HepG2 (cell line): ENCODE data around the gene GHRL. TPM values are rescaled to one million over a fixed set of nuclear protein-coding genes. Genes with fewer than 3 reads are reported as not detected.

Source experiments
- GPN1 ChIP-seq: sonication (generic); formaldehyde crosslinking; IDR thresholded peaks from 2 replicates; pipeline ENCODE4 v1.5.1; 2020; ENCODE audit warnings: missing genetic modification reagents, borderline replicate concordance
- MAFF ChIP-seq: IDR thresholded peaks from 2 replicates; pipeline ENCODE4 v1.6.1; 2011; ENCODE audit warnings: low read depth, low read length, improper control_type of control experiment
- MTF1 ChIP-seq: sonication (generic); formaldehyde crosslinking; IDR thresholded peaks from 2 replicates; pipeline ENCODE4 v1.5.0; 2020; ENCODE audit warnings: missing genetic modification reagents
- NR2F1 ChIP-seq, 2 experiments: fragments of 450-650 bp in 1 of 2; formaldehyde crosslinking in 1 of 2; IDR thresholded peaks; 2 replicates each; pipeline versions ENCODE4 v1.5.0 to v1.6.1; 2016 to 2020; ENCODE audit warnings: mild to moderate bottlenecking in 1 of 2, missing compliant biosample characterization in 1 of 2, missing genetic modification reagents in 1 of 2, moderate library complexity in 1 of 2
- RNF2 ChIP-seq: fragments of 450-650 bp; conservative IDR thresholded peaks from 2 replicates; pipeline ENCODE4 v1.6.1; 2016; ENCODE audit warnings: low read depth
- ZBTB42 ChIP-seq: sonication (generic); formaldehyde crosslinking; IDR thresholded peaks from 2 replicates; pipeline ENCODE4 v1.5.0; 2020; ENCODE audit warnings: mild to moderate bottlenecking, missing genetic modification reagents
- ZNF124 ChIP-seq: sonication (generic); formaldehyde crosslinking; IDR thresholded peaks from 2 replicates; pipeline ENCODE4 v1.4.0; 2020; ENCODE audit warnings: missing genetic modification reagents
- ZNF225 ChIP-seq: sonication (generic); formaldehyde crosslinking; IDR thresholded peaks from 2 replicates; pipeline ENCODE4 v1.4.0; 2020; ENCODE audit warnings: mild to moderate bottlenecking, missing genetic modification reagents
- ZNF251 ChIP-seq: sonication (generic); formaldehyde crosslinking; IDR thresholded peaks from 2 replicates; pipeline ENCODE4 v1.9.0; 2021; ENCODE audit warnings: mild to moderate bottlenecking, missing genetic modification reagents
- ZNF614 ChIP-seq: IDR thresholded peaks from 2 replicates; pipeline ENCODE4 v1.6.1; 2018; ENCODE audit warnings: missing biosample characterization, missing genetic modification reagents, inconsistent platforms, borderline replicate concordance
- ZNF746 ChIP-seq: sonication (generic); formaldehyde crosslinking; IDR thresholded peaks from 2 replicates; pipeline ENCODE4 v1.8.0; 2022; ENCODE audit warnings: mild to moderate bottlenecking, missing genetic modification reagents
- polyA plus RNA-seq, 8 experiments: library from polyadenylated mRNA; depleted of rRNA in 3 of 8; stranded (reverse) in 7 of 8; unstranded in 1 of 8; fragments of >200 nt; fragmentation: Illumina TruSeq in 4 of 8; extraction: Trizol in 4 of 8; gene quantifications; 2 replicates each; pipeline versions ENCODE4 v1.2.1 to v1.2.3, GENCODE V29; 2011 to 2016; ENCODE audit warnings: low read depth in 4 of 8, missing spikeins in 1 of 8, mixed read lengths in 1 of 8; ENCODE audit not compliant: insufficient read depth in 1 of 8
- total RNA-seq, 5 experiments: library from RNA; depleted of rRNA; stranded (reverse); fragments of >200 nt; fragmentation: Illumina TruSeq; extraction: Trizol; gene quantifications; 2 replicates each; pipeline ENCODE4 v1.2.3, GENCODE V29; 2016; ENCODE audit warnings: low read depth in 1 of 5
- TF ChIP-seq, protein P1 (sequence below): sonication (generic); formaldehyde crosslinking; conservative IDR thresholded peaks from 2 replicates; pipeline ENCODE4 v1.4.0; 2020; ENCODE audit warnings: mild to moderate bottlenecking, missing genetic modification reagents, moderate library complexity
- TF ChIP-seq, protein P2 (sequence below): sonication (generic); IDR thresholded peaks from 2 replicates; pipeline ENCODE4 v1.6.1; 2016; ENCODE audit warnings: low read depth, borderline replicate concordance
- TF ChIP-seq, protein P3 (sequence below): sonication (generic); formaldehyde crosslinking; IDR thresholded peaks from 2 replicates; pipeline ENCODE4 v1.4.0; 2020; ENCODE audit warnings: missing genetic modification reagents
- TF ChIP-seq, protein P4 (sequence below): IDR thresholded peaks from 2 replicates; pipeline ENCODE4 v1.6.1; 2012; ENCODE audit warnings: inconsistent platforms
- TF ChIP-seq, protein P5 (sequence below): sonication (generic); formaldehyde crosslinking; conservative IDR thresholded peaks from 2 replicates; pipeline ENCODE4 v1.4.0; 2020; ENCODE audit warnings: missing genetic modification reagents
- TF ChIP-seq, protein P6 (sequence below): sonication (generic); formaldehyde crosslinking; conservative IDR thresholded peaks from 2 replicates; pipeline ENCODE4 v1.5.0; 2020; ENCODE audit warnings: missing genetic modification reagents

GHRL gene
- total and polyA plus RNA-seq, 2 of the 13 experiments (the other 11 are each of a cell fraction or from before 2014, with no cell fraction given) = 0.09 TPM; not detected in 1

DNA sequence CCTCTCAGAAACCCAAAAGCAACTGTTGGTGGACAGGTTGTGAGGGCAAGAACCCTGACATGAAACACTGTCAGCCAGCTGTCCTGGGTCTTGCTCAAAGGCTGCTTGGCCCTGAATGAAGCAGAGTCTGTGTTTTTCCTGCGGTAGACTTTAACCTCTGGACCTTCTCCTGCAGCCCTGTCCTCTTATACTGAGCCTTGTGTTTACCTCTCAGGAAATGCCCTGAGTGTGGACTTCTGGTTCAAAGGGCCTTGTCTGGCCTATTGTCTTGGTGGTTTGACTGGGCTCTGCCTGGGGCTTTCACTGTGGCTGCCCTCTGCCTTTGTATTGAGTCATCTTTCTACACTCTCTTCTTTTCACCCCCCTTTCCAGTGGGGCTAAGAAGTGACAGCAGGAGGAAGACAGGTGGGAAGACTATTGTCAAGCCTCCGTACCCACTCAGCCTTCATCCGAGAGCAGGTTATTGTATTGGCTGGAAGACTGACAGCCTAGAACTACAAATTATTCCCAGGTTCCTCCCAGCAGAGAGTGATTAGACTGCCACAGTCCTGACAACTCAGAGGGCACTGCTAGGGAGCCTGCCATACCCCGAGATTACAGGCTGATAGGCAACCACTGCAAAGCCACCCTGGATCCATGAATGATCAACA lies 24.7 kb upstream of the GHRL start (continued):
- TF ChIP-seq NR2F1 (CRISPR knock-in tag; IDR thresholded peaks at IDR 0.05) = peak; percentile 41 to 55; a peak in 3 of 4 replicates
- TF ChIP-seq MTF1 (CRISPR knock-in tag) = no peak
- TF ChIP-seq ZNF746 (CRISPR knock-in tag) = no peak
- TF ChIP-seq, protein P1, sequence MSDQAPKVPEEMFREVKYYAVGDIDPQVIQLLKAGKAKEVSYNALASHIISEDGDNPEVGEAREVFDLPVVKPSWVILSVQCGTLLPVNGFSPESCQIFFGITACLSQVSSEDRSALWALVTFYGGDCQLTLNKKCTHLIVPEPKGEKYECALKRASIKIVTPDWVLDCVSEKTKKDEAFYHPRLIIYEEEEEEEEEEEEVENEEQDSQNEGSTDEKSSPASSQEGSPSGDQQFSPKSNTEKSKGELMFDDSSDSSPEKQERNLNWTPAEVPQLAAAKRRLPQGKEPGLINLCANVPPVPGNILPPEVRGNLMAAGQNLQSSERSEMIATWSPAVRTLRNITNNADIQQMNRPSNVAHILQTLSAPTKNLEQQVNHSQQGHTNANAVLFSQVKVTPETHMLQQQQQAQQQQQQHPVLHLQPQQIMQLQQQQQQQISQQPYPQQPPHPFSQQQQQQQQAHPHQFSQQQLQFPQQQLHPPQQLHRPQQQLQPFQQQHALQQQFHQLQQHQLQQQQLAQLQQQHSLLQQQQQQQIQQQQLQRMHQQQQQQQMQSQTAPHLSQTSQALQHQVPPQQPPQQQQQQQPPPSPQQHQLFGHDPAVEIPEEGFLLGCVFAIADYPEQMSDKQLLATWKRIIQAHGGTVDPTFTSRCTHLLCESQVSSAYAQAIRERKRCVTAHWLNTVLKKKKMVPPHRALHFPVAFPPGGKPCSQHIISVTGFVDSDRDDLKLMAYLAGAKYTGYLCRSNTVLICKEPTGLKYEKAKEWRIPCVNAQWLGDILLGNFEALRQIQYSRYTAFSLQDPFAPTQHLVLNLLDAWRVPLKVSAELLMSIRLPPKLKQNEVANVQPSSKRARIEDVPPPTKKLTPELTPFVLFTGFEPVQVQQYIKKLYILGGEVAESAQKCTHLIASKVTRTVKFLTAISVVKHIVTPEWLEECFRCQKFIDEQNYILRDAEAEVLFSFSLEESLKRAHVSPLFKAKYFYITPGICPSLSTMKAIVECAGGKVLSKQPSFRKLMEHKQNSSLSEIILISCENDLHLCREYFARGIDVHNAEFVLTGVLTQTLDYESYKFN (CRISPR knock-in tag) = peak; percentile 96
- TF ChIP-seq ZBTB42 (CRISPR knock-in tag) = no peak
- TF ChIP-seq, protein P2, sequence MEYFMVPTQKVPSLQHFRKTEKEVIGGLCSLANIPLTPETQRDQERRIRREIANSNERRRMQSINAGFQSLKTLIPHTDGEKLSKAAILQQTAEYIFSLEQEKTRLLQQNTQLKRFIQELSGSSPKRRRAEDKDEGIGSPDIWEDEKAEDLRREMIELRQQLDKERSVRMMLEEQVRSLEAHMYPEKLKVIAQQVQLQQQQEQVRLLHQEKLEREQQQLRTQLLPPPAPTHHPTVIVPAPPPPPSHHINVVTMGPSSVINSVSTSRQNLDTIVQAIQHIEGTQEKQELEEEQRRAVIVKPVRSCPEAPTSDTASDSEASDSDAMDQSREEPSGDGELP = peak; percentile 86; the same call in 1 of the 2 replicates
- TF ChIP-seq ZNF614 (CRISPR knock-in tag) = peak; percentile 83; the same call in 1 of the 2 replicates
- TF ChIP-seq, protein P3, sequence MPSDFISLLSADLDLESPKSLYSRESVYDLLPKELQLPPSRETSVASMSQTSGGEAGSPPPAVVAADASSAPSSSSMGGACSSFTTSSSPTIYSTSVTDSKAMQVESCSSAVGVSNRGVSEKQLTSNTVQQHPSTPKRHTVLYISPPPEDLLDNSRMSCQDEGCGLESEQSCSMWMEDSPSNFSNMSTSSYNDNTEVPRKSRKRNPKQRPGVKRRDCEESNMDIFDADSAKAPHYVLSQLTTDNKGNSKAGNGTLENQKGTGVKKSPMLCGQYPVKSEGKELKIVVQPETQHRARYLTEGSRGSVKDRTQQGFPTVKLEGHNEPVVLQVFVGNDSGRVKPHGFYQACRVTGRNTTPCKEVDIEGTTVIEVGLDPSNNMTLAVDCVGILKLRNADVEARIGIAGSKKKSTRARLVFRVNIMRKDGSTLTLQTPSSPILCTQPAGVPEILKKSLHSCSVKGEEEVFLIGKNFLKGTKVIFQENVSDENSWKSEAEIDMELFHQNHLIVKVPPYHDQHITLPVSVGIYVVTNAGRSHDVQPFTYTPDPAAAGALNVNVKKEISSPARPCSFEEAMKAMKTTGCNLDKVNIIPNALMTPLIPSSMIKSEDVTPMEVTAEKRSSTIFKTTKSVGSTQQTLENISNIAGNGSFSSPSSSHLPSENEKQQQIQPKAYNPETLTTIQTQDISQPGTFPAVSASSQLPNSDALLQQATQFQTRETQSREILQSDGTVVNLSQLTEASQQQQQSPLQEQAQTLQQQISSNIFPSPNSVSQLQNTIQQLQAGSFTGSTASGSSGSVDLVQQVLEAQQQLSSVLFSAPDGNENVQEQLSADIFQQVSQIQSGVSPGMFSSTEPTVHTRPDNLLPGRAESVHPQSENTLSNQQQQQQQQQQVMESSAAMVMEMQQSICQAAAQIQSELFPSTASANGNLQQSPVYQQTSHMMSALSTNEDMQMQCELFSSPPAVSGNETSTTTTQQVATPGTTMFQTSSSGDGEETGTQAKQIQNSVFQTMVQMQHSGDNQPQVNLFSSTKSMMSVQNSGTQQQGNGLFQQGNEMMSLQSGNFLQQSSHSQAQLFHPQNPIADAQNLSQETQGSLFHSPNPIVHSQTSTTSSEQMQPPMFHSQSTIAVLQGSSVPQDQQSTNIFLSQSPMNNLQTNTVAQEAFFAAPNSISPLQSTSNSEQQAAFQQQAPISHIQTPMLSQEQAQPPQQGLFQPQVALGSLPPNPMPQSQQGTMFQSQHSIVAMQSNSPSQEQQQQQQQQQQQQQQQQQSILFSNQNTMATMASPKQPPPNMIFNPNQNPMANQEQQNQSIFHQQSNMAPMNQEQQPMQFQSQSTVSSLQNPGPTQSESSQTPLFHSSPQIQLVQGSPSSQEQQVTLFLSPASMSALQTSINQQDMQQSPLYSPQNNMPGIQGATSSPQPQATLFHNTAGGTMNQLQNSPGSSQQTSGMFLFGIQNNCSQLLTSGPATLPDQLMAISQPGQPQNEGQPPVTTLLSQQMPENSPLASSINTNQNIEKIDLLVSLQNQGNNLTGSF = no peak
- TF ChIP-seq, protein P4, sequence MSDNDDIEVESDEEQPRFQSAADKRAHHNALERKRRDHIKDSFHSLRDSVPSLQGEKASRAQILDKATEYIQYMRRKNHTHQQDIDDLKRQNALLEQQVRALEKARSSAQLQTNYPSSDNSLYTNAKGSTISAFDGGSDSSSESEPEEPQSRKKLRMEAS = peak; percentile 60
- TF ChIP-seq ZNF251 = no peak
- TF ChIP-seq, protein P5, sequence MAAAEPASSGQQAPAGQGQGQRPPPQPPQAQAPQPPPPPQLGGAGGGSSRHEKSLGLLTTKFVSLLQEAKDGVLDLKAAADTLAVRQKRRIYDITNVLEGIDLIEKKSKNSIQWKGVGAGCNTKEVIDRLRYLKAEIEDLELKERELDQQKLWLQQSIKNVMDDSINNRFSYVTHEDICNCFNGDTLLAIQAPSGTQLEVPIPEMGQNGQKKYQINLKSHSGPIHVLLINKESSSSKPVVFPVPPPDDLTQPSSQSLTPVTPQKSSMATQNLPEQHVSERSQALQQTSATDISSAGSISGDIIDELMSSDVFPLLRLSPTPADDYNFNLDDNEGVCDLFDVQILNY (CRISPR knock-in tag) = no peak
- TF ChIP-seq ZNF124 = no peak; the same call in 1 of the 2 replicates
- no peak for TF ChIP-seq GPN1 (CRISPR knock-in tag)
- no peak for TF ChIP-seq MAFF
- no peak for TF ChIP-seq RNF2
- TF ChIP-seq ZNF225 = no peak
- TF ChIP-seq, protein P6, sequence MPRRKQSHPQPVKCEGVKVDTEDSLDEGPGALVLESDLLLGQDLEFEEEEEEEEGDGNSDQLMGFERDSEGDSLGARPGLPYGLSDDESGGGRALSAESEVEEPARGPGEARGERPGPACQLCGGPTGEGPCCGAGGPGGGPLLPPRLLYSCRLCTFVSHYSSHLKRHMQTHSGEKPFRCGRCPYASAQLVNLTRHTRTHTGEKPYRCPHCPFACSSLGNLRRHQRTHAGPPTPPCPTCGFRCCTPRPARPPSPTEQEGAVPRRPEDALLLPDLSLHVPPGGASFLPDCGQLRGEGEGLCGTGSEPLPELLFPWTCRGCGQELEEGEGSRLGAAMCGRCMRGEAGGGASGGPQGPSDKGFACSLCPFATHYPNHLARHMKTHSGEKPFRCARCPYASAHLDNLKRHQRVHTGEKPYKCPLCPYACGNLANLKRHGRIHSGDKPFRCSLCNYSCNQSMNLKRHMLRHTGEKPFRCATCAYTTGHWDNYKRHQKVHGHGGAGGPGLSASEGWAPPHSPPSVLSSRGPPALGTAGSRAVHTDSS = no peak
